ENCODE data around the gene RNF31.

The RNF31 gene

DNA sequence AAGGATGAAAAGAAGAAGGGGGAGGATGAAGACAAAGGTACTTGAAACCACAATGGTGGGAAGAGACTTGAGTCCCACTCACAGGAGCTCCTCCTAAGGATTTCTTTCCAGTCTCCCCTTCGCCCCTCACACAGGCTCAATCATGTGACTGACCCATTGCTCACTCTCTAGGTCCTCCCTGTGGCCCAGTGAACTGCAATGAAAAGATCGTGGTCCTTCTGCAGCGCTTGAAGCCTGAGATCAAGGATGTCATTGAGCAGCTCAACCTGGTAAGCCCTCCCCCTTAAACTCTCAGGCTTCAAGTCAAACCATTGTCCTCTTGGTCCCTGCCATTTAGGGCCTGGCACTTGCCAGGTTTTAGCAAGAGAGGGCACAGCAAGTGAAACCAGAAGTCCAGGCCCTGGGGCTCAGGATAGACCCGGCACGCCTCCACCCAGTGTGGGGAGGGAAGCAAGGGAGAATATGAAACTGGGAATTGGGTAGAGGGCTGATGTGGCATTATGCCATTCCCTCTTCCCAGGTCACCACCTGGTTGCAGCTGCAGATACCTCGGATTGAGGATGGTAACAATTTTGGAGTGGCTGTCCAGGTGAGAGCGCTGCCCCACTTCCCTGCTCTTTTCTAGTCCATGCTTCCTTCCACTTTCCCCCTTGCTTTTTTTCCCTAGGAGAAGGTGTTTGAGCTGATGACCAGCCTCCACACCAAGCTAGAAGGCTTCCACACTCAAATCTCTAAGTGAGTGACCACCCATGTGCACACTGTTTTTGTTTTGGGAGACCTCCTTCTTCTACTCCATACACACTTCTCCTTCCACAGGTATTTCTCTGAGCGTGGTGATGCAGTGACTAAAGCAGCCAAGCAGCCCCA is 9.5 kb upstream of the RNF31 start:
- no peak for DNase-seq (ENCODE audit: low spot score)

DNA sequence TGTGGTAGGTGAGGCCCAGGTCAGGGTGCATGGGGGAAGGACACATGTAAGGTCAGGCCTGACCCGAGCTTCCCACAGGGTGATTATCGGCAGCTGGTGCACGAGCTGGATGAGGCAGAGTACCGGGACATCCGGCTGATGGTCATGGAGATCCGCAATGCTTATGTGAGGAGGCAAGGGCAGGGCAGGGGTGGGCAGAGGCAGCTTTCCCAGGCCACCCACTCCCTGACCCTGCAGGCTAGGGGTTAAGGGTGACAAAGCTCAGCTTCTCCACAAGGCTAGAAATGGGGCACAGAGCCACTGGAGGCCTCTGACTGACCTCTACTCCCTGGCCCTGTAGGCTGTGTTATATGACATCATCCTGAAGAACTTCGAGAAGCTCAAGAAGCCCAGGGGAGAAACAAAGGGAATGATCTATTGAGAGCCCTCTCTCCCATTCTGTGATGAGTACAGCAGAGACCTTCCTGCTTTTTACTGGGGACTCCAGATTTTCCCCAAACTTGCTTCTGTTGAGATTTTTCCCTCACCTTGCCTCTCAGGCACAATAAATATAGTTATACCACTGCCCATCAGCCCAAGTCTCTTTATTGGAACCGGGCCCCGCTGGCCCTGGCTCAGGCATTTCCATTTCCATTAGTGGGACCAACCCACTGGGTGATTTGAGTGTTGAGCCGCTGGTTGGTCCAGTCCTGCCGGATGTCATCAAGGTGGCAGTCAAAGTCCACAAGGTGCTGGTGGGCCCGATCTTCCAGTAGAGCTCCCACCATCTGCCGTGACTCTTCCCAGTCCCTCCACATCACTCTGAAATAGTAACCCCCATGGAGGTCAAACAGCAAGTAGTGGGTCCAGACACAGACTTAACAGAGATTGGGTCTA is 8.7 kb upstream of the RNF31 start:
- DNase-seq (ENCODE audit: low spot score), result no peak

DNA sequence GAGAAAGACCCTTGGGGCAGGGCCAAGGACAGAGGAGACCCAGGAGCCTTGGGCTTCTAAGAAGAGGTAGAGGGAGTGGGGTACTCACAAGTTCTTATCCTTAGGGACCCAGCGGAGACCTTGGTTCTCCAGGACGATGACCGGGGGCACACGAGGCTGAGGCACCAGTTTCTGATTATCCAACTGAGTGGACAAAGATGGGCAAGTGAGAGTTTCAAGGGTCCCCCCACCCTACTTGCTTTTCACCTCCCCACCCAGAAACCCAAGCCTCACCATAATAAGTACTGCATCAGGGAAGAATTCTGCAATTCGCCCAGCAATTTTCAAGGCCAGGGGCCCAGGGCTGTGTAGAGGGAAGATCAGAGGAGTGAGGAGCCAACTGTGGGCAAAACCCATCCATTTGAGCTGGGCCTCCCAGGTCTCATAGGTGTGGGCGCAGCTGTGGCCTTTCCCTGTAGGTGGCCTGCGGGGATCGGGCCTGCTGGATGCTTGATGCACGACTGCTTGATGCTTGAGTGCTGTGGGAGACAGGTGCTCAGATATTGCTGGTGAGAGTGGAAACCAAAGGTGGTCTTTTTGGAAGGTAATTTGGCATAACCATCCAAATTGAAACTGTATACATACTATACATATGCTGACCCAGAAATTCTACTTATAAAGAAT is 7.9 kb upstream of the RNF31 start:
- DNase-seq (ENCODE audit: low spot score), result no peak

DNA sequence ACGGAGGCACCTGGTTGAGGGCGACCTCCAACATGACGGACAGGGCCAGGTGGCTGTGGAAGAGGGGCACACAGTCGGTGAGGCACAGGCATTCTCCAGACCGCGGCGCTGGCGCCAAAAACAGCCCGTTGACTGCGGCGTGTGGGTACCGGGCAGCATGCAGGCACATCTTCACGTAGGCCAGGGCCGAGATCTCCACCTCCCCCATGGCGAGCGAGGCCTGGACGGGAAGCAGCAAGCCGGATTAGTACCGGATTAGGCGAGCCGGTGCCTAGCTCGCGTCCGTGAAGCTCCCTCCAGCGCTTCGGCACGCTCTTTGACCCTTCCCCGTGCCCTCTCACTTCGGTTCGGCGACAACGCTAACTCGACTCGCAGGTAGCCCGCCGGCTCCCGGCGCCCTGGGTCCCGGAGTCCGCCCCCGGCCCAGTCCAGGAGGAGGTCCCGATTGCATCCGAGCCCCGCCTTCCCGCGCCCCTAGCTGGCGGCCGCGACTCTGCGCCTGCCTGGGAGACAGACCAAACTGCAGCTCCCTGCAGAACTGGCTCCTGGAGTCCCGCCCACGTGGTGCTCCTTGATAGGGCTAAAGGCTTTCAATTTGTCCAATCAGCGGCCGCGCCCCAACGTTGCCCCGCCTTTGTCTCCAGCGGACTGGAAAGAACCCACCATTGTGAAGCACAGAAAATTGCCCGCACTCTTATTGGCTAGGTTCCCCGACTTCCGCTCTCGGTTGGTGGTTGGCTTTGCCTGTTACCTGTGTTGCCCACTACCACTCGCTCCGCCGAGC is 6.0 kb upstream of the RNF31 start, which contains the start of gene EMC9:
Gene EMC9, minus strand, starts transcription at position 495 of the 784 bp plus-strand sequence. Its CDS starts 287 bp downstream, at position 208.
- DNase-seq (ENCODE audit: low spot score), result peak; percentile 99

DNA sequence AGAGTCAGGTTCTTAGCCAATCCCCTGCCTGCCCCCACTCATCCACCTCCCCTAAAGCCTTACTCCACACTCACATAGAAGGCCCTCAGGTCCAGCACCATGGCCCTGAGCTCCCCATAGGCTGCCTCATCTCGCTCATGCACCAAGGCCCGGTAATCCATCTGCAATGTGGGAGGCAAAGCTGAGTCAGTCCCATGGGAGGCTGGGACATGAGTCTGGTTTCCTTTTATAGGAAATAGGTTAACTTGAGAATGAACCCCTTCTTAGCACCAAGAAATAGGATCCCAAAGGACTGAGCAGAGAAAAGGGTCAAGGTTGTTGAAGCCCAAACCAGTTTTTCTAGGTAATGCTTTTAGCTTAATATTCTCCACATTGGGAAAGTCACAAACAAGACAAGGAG is 3.8 kb upstream of the RNF31 start:
- DNase-seq (ENCODE audit: low spot score), result no peak

DNA sequence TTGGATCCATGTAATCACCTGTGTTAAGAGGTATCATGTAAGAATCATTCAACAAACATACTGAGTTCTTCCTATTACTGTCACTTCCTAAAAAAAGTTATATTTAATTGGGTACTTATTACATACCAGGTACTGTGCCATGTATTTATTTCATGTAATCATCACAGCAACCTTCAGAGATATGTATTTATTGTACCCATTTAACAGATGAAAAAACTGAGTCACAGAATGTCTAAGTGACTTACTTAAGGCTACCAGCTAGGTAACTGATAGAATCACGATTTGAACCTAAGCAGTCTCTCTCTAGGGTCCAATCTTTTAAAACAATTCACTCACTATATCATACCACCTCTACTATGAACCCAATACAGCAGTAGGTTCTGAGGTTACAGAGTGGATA is 2.8 kb upstream of the RNF31 start:
- no peak for DNase-seq (ENCODE audit: low spot score)

DNA sequence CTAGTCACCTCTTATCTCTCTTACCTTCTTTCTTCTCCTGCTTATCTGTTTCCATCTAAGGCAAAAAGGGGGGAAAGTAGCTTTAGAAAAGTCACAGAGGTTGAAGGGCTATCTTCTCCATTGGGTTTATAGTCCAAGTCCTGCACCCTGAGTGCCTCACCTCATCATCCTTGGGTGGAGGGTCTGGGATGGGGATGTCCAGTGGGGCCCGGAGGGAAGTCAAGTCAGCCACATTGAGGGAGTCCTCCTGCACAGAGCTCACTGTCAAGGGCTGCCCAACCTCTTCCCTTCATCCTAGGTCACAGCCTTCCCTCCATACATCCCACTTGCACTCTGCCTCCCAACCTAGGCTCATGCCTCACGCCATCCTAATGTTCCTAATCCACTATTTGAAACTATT is 2.1 kb upstream of the RNF31 start:
- no peak for DNase-seq (ENCODE audit: low spot score)

DNA sequence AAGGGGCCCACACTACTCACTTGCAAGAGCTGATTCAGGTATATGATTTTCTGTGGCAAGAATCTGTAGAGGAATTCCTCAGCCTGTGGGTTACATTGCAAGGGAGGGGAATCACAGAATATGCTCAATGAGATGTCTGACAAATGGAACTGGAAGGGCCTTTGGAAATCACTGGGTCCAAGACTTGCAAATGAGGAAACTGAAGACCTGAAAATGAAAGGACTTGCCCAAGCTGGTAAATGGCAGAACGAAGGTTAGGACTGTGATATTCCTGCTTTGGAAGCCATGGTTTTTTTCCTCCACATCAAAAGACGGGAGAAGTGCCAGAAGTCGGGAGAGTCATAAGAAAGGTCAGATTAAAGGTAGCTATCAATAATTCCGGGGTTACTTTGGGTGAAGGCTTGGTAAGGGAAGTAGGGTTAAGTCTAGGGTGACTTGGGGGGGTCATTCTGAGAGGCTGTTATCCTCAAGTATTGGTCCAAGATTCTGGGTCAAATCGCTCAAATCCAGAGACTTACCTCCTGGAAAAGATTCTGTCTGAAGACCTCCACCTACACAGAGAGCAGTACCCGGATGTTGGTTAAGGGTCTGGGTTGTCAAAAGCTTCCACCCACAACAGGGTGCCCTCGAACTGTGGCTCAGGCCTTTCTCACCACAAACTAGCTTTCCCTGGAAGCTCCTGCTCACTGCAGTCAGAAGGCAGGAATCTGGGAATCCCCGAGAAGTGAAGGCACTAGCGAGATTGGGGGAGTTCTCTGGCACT is 1.4 kb upstream of the RNF31 start:
- no peak for DNase-seq (ENCODE audit: low spot score)

DNA sequence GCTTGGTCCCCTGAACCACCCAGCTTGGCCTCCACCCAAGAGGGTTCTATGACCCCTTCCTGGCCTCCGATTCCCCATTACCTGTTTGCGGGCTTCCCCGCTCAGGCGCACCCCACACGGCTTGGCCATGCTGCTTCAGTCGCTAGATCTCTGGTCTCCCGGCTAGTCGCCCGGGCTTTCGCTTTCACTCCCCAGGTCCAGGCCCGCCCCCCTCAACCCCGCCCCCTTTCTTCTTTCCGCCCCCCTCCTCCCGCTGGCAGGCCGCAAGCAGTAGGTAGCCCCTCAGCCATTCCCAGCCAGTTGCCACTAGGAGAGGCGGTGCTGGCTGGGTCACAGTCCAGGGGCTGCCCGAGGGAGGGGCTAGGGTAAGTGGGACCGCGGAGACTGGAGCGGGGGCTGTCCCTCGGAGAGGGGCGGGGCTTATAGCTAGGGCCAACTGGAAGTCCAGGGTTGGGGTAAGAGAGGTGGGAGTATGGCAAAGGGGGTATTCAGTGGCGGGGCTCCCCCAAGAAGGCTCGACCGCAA is 783 bp upstream of the RNF31 start, which contains the start of gene PSME2:
Gene PSME2, minus strand, starts transcription at position 158 of the 525 bp plus-strand sequence. Its CDS starts 29 bp downstream, at position 129.
- peak; percentile 98 for DNase-seq (ENCODE audit: low spot score)

DNA sequence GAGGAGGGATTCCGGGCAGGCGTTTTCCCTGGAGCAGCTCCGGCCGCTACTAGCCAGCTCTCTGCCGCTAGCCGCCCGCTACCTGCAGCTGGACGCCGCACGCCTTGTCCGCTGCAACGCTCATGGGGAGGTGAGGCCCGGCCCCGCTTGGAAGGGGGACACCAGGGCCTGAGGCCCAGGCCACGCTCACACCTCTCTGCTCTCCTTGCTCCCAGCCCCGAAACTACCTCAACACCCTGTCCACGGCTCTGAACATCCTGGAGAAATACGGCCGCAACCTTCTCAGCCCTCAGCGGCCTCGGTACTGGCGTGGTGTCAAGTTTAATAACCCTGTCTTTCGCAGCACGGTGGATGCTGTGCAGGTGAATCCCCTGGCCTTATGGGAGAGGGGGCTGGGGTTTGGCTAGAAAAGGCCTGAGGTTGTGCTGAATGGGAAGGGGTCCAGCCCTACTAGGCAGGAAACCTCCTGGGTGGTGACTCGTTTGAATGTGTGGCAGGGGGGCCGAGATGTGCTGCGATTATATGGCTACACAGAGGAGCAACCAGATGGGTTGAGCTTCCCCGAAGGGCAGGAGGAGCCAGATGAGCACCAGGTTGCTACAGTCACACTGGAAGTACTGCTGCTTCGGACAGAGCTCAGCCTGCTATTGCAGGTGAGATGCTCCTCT is 597 bp downstream of the RNF31 start:
- no peak for DNase-seq (ENCODE audit: low spot score)

DNA sequence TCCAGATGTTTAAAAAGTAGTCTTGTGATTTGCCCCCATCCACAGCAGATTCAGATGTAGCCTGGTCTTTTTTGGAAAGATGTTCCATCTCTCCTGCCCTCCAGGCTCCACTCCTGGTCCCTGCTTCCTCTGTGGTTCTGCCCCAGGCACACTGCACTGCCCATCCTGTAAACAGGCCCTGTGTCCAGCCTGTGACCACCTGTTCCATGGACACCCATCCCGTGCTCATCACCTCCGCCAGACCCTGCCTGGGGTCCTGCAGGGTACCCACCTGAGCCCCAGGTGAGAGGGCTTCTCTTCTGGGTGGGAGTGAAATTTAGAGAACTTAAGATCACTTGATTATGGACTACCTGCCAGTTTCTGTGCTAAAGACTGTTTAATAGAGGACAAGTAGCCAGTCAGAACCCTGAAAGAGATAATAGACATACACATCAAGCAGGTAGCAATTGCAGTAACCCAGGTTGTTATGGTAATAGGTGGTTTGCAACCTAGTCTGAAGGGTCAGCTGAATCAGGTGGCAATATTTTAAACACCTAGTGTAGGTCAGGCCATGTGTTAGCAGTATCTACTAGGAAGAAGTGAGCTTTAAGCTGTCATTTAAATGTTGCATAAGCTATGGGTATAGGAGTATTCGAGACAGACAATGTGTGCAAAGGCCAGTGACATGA is 2.1 kb downstream of the RNF31 start:
- no peak for DNase-seq (ENCODE audit: low spot score)

DNA sequence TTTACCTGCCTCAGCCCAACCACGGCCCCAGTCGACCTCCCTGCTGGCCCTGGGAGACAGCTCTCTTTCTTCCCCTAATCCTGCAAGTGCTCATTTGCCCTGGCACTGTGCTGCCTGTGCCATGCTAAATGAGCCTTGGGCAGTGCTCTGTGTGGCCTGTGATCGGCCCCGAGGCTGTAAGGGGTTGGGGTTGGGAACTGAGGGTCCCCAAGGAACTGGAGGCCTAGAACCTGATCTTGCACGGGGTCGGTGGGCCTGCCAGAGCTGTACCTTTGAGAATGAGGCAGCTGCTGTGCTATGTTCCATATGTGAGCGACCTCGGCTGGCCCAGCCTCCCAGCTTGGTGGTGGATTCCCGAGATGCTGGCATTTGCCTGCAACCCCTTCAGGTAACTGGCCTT is 2.8 kb downstream of the RNF31 start:
- no peak for DNase-seq (ENCODE audit: low spot score)

DNA sequence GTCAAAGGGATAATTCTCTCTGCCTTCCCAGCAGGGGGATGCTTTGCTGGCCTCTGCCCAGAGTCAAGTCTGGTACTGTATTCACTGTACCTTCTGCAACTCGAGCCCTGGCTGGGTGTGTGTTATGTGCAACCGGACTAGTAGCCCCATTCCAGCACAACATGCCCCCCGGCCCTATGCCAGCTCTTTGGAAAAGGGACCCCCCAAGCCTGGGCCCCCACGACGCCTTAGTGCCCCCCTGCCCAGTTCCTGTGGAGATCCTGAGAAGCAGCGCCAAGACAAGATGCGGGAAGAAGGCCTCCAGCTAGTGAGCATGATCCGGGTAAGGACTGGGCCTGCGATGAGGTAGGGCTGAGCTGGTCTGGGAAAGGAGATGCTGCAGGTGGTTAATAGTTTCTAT is 3.3 kb downstream of the RNF31 start:
- DNase-seq (ENCODE audit: low spot score), result no peak

DNA sequence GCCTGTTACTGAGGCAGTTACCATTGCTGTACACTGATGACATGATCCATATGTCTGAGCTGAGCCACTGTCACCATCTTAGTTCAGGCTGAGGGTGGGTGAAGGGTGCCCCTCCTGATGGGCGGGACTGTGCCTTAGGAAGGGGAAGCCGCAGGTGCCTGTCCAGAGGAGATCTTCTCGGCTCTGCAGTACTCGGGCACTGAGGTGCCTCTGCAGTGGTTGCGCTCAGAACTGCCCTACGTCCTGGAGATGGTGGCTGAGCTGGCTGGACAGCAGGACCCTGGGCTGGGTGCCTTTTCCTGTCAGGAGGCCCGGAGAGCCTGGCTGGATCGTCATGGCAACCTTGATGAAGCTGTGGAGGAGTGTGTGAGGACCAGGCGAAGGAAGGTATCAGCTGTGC is 3.7 kb downstream of the RNF31 start:
- DNase-seq (ENCODE audit: low spot score), result no peak

DNA sequence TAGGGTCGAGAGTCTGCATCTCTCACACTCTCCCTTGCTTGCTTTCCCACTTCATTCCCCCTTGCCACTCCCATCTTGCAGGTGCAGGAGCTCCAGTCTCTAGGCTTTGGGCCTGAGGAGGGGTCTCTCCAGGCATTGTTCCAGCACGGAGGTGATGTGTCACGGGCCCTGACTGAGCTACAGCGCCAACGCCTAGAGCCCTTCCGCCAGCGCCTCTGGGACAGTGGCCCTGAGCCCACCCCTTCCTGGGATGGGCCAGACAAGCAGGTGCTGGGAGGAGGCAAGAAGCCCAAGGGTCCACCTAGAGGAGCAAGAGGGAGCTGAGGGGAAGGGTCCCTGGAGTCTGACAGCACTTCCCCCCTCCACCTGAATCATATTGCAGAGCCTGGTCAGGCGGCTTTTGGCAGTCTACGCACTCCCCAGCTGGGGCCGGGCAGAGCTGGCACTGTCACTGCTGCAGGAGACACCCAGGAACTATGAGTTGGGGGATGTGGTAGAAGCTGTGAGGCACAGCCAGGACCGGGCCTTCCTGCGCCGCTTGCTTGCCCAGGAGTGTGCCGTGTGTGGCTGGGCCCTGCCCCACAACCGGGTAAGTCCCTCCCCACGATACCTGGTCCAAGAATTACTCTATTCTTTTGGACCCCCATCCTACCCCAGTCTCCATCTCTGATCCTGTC is 4.2 kb downstream of the RNF31 start:
- no peak for DNase-seq (ENCODE audit: low spot score)

DNA sequence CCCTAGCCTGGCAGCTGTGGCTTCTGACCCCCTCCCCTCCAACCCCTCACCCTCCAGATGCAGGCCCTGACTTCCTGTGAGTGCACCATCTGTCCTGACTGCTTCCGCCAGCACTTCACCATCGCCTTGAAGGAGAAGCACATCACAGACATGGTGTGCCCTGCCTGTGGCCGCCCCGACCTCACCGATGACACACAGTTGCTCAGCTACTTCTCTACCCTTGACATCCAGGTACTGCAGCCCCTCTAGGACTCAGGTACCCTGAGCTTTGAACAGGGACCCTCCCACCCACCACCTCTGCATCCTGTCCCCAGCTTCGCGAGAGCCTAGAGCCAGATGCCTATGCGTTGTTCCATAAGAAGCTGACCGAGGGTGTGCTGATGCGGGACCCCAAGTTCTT is 7.8 kb downstream of the RNF31 start:
- no peak for DNase-seq (ENCODE audit: low spot score)

DNA sequence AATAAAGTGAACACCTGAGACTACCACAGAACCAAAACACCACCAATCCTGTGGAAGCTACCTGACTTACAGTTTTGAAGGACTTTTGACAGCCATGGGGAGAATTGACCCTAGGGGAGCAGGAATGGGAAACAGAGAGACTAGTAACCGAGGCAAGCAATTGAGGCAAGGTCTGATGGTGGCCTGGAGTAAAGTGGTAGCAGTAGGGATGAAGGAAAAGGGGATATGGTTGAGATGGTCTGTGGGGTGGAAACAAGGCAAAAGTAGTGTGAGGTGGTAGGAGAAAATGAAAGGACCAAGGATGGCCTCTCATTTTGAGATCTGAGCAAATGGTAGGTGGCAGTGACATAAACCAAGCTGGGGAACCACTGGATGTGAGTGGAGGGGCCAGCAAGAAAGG is 9.5 kb downstream of the RNF31 start:
- DNase-seq (ENCODE audit: low spot score), result no peak

DNA sequence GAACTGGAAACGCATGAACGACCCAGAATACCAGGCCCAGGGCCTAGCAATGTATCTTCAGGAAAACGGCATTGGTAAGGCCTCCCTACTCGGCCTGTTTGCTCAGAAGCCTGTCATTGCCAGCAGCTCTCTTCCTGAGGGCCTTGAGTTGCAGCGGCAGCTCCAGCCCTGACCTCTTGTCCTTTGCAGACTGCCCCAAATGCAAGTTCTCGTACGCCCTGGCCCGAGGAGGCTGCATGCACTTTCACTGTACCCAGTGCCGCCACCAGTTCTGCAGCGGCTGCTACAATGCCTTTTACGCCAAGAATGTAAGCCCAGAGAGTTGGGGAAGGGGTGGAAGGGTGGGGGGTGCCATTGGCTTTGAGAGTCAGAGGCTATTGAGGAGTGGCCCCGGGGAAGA is 10.0 kb downstream of the RNF31 start:
- no peak for DNase-seq (ENCODE audit: low spot score)

Data from COLO829 (cell line).